IMR-90 (cell line): ENCODE data around the gene ESD. TPM values are rescaled to one million over a fixed set of nuclear protein-coding genes. Genes with fewer than 3 reads are reported as not detected.

ENCODE experiments used
- ATAC-seq: fragments of 200-7000 bp; cut with Tn5 transposase; 2 replicates; pipeline ENCODE4 v1.9.1; 2020; ENCODE audit warnings: low read depth, mild to moderate bottlenecking, moderate library complexity
- BruUV-seq: library from RNA; stranded (reverse); fragments of 400-500 nt; replicated peaks from 2 replicates; lab custom pipeline; 2021; lab: Mats Ljungman, UMichigan
- CTCF ChIA-PET: fragments of 300-600 bp; formaldehyde crosslinking; extraction: SDS; loops from one replicate; lab custom pipeline; 2021; ENCODE audit warnings: antibody characterized with exemption; lab: Yijun Ruan, JAX
- POLR2A ChIA-PET: fragments of 300-600 bp; sonication (Branson Sonifier 250); formaldehyde crosslinking; loops from one replicate; lab custom pipeline; 2022; ENCODE audit warnings: antibody characterized with exemption; ENCODE audit not compliant: unreplicated experiment; lab: Charles Lee
- DNase-seq: peaks from one replicate; pipeline ENCODE4 v3.0.0; 2013
- H2AFZ ChIP-seq: replicated peaks from 2 replicates; pipeline ENCODE3; 2013; ENCODE audit warnings: low read length, mild to moderate bottlenecking; ENCODE audit not compliant: poor library complexity
- H2AK5ac ChIP-seq: 2 replicates; pipeline ENCODE4 v1.6.1; 2013; ENCODE audit warnings: low read depth, low read length, inconsistent platforms
- H2AK9ac ChIP-seq: replicated peaks from 2 replicates; pipeline ENCODE3; 2013; ENCODE audit warnings: mild to moderate bottlenecking, low read depth, low read length, moderate library complexity; ENCODE audit not compliant: poor library complexity
- H2BK120ac ChIP-seq: 2 replicates; pipeline ENCODE4 v1.6.1; 2013; ENCODE audit warnings: low read depth, low read length, inconsistent platforms
- H2BK15ac ChIP-seq: 3 replicates; pipeline ENCODE4 v1.6.1; 2013; ENCODE audit warnings: low read depth, low read length, inconsistent platforms
- H2BK20ac ChIP-seq: 2 replicates; pipeline ENCODE4 v1.6.1; 2013; ENCODE audit warnings: low read depth, mild to moderate bottlenecking, inconsistent platforms, low read length, moderate library complexity
- H2BK5ac ChIP-seq: 2 replicates; pipeline ENCODE4 v1.6.1; 2013; ENCODE audit warnings: mild to moderate bottlenecking, low read depth, low read length, inconsistent platforms; ENCODE audit not compliant: poor library complexity, severe bottlenecking
- H3K14ac ChIP-seq: replicated peaks from 2 replicates; pipeline ENCODE4 v1.6.1; 2013; ENCODE audit warnings: low read depth, low read length, inconsistent platforms
- H3K18ac ChIP-seq: 2 replicates; pipeline ENCODE4 v1.6.1; 2013; ENCODE audit warnings: low read depth, low read length, control low read depth
- H3K23ac ChIP-seq: 2 replicates; pipeline ENCODE4 v1.6.1; 2013; ENCODE audit warnings: low read depth, low read length, inconsistent platforms
- H3K27ac ChIP-seq: 2 replicates; pipeline ENCODE4 v1.5.1; 2013; ENCODE audit warnings: mild to moderate bottlenecking, control low read depth, low read length; ENCODE audit not compliant: insufficient read depth
- H3K27me3 ChIP-seq: 2 replicates; pipeline ENCODE4 v1.6.1; 2013; ENCODE audit warnings: low read length; ENCODE audit not compliant: control insufficient read depth, insufficient read depth
- H3K36me3 ChIP-seq: 2 replicates; pipeline ENCODE4 v1.6.1; 2013; ENCODE audit warnings: low read length, mixed read lengths; ENCODE audit not compliant: control insufficient read depth, insufficient read depth
- H3K4ac ChIP-seq: 2 replicates; pipeline ENCODE4 v1.6.1; 2013; ENCODE audit warnings: low read depth, low read length, inconsistent platforms
- H3K4me1 ChIP-seq: 2 replicates; pipeline ENCODE4 v1.6.1; 2013; ENCODE audit warnings: low read length, mixed read lengths; ENCODE audit not compliant: control insufficient read depth, insufficient read depth
- H3K4me2 ChIP-seq: 2 replicates; pipeline ENCODE4 v1.6.1; 2013; ENCODE audit warnings: low read depth, mild to moderate bottlenecking, control low read depth, low read length, moderate library complexity
- H3K4me3 ChIP-seq: 2 replicates; pipeline ENCODE4 v1.5.1; 2013; ENCODE audit warnings: low read depth, mild to moderate bottlenecking, control low read depth, low read length, moderate library complexity; ENCODE audit not compliant: insufficient read depth
- H3K56ac ChIP-seq: 2 replicates; pipeline ENCODE4 v1.6.1; 2013; ENCODE audit warnings: low read length, inconsistent platforms; ENCODE audit not compliant: insufficient read depth; ENCODE audit errors: extremely low read depth
- H3K79me1 ChIP-seq, 2 experiments: 2 replicates each; pipeline ENCODE4 v1.6.1; 2013; ENCODE audit warnings: low read length in 2 of 2, inconsistent platforms in 1 of 2, low read depth in 1 of 2
- H3K9ac ChIP-seq: 2 replicates; pipeline ENCODE4 v1.6.1; 2013; ENCODE audit warnings: low read depth, low read length, control low read depth
- H3K9me1 ChIP-seq: 2 replicates; pipeline ENCODE4 v1.6.1; 2013; ENCODE audit warnings: low read length, inconsistent platforms; ENCODE audit not compliant: insufficient read depth
- H3K9me3 ChIP-seq: 2 replicates; pipeline ENCODE4 v1.6.1; 2013; ENCODE audit warnings: low read length; ENCODE audit not compliant: control insufficient read depth, insufficient read depth
- H4K20me1 ChIP-seq: 2 replicates; pipeline ENCODE4 v1.6.1; 2013; ENCODE audit warnings: low read length, inconsistent platforms; ENCODE audit not compliant: insufficient read depth
- H4K5ac ChIP-seq: 2 replicates; pipeline ENCODE4 v1.6.1; 2013; ENCODE audit warnings: mild to moderate bottlenecking, low read depth, low read length, control low read depth
- H4K8ac ChIP-seq, 2 experiments: 2 replicates each; pipeline ENCODE4 v1.6.1; 2013; ENCODE audit warnings: low read depth in 2 of 2, low read length in 2 of 2, control low read depth in 1 of 2, inconsistent platforms in 1 of 2
- H4K91ac ChIP-seq: 2 replicates; pipeline ENCODE4 v1.6.1; 2013; ENCODE audit warnings: low read depth, low read length, inconsistent platforms; ENCODE audit not compliant: insufficient read depth
- BHLHE40 ChIP-seq: fragments of 150-350 bp; IDR thresholded peaks from 2 replicates; pipeline ENCODE4 v1.6.1; 2016; ENCODE audit warnings: mild to moderate bottlenecking, low read depth, low read length
- CEBPB ChIP-seq: IDR thresholded peaks from 2 replicates; pipeline ENCODE4 v1.6.1; 2012; ENCODE audit warnings: low read depth, low read length, improper control_type of control experiment
- ELK1 ChIP-seq: fragments of 150-350 bp; IDR thresholded peaks from 2 replicates; pipeline ENCODE4 v1.6.1; 2016; ENCODE audit warnings: low read depth, mild to moderate bottlenecking, low read length, moderate library complexity, borderline replicate concordance
- MAZ ChIP-seq: IDR thresholded peaks from 2 replicates; pipeline ENCODE4 v1.6.1; 2012; ENCODE audit warnings: low read depth, mild to moderate bottlenecking, low read length, improper control_type of control experiment, moderate library complexity, borderline replicate concordance
- NFE2L2 ChIP-seq: fragments of 150-350 bp; IDR thresholded peaks from 2 replicates; pipeline ENCODE4 v1.6.1; 2016; ENCODE audit warnings: low read depth, mild to moderate bottlenecking, low read length
- RCOR1 ChIP-seq: IDR thresholded peaks from 2 replicates; pipeline ENCODE4 v1.6.1; 2012; ENCODE audit warnings: mild to moderate bottlenecking, low read length, improper control_type of control experiment; ENCODE audit not compliant: insufficient replicate concordance
- SMC3 ChIP-seq: fragments of 150-350 bp; IDR thresholded peaks from 2 replicates; pipeline ENCODE4 v1.6.1; 2016; ENCODE audit warnings: low read depth, mild to moderate bottlenecking, antibody characterized with exemption, low read length, moderate library complexity
- WGBS, 2 experiments: methylation state at CpG; one replicate each; pipeline versions ENCODE4 v1.1.5 to v1.1.7; 2013; ENCODE audit warnings: missing lambda C conversion rate in 2 of 2; ENCODE audit not compliant: insufficient read length in 1 of 2; ENCODE audit errors: extremely low coverage in 2 of 2; 5-methylcytosine and 5-hydroxymethylcytosine counted together
- dilution Hi-C: fragments of 300-500 bp; cut with HindIII; formaldehyde crosslinking; loops from one replicate; pipeline ENCODE4 v1.14.3; 2018; ENCODE audit warnings: low sequenced_read_pairs; ENCODE audit not compliant: unreplicated experiment
- in situ Hi-C: fragments of 300-500 bp; cut with MboI; formaldehyde crosslinking; loops from 3 replicates; pipeline ENCODE4 v1.14.3; 2019; ENCODE audit warnings: low sequenced_read_pairs, inconsistent platforms, mixed read lengths
- intact Hi-C: fragments of 100-400 bp; cut with micrococcal nuclease; formaldehyde crosslinking; loops from 2 replicates; pipeline ENCODE4 v1.10.0; 2022
- polyA plus RNA-seq, 3 experiments: library from polyadenylated mRNA; depleted of rRNA; stranded (reverse); fragments of >200 nt; gene quantifications; 2 replicates each; pipeline ENCODE4 v1.2.3, GENCODE V29; 2012; ENCODE audit warnings: low replicate concordance in 1 of 3
- total RNA-seq: library from RNA; depleted of rRNA; stranded (reverse); fragments of >200 nt; gene quantifications from 2 replicates; pipeline ENCODE4 v1.2.3, GENCODE V29; 2012

Gene ESD
- total and polyA plus RNA-seq, 2 of the 4 experiments (the other 2 are of a cell fraction), result 90.4 to 135 TPM

GRCh38 chr13:46782066-46782465 lies 14.9 kb downstream of the ESD start:
- Histone ChIP-seq H3K79me1 (peaks cover 3 to 9% of the 10 kb centered on the region in 2 experiments; a peak in 3 of 4 replicates), H2BK120ac (no peak overlapping the region), H3K9me1 (no peaks in the 10 kb centered on the region), H4K91ac (no peak overlapping the region), H2BK20ac (no peak overlapping the region), H3K23ac (no peak overlapping the region), H2BK5ac (no peak overlapping the region), H2AK9ac (no peak overlapping the region), H3K18ac (no peak overlapping the region), H3K27me3 (no peaks in the 10 kb centered on the region), H2AFZ (no peak overlapping the region), H3K4me1 (peaks cover 3% of the 10 kb centered on the region; the same call in 1 of the 2 replicates), H3K27ac (no peak overlapping the region), H3K9me3 (no peaks in the 10 kb centered on the region), H3K4me2 (no peak overlapping the region), H3K4me3 (no peak overlapping the region), H4K8ac (no peak overlapping the region), H4K20me1 (no peaks in the 10 kb centered on the region; the same call in 1 of the 2 replicates), H3K36me3 (peaks cover 22% of the 10 kb centered on the region), H3K56ac (no peak overlapping the region), H2BK15ac (no peak overlapping the region), H4K5ac (no peak overlapping the region), H3K4ac (no peak overlapping the region), H3K9ac (no peak overlapping the region), H3K14ac (no peak overlapping the region), H2AK5ac (no peak overlapping the region)
- CTCF ChIA-PET, result interaction anchor here (1.1 kb wide), 1 partner anchor 18 kb away, joined by 3 read pairs; no protein-coding TSS in a partner anchor
- no peak for TF ChIP-seq CEBPB
- TF ChIP-seq BHLHE40, result no peak
- TF ChIP-seq NFE2L2, result no peak
- TF ChIP-seq ELK1, result no peak
- no peak for TF ChIP-seq RCOR1
- TF ChIP-seq SMC3, result no peak
- TF ChIP-seq MAZ, result no peak
- DNase-seq, result no peak
- no CpG with 5 or more reads among the region's 1 CpG for WGBS, 2 experiments
- intact Hi-C loops (no loop called here), in situ Hi-C loops (no loop called here), dilution Hi-C loops (no loop called here)
- no peak for ATAC-seq
- POLR2A ChIA-PET, result no interaction called here
- BruUV-seq, result no TSS peak
